Fibroblast of skin of right quadriceps (primary cell): Measurements from ENCODE around the gene FXYD3.
"Not testable (repeated sequence)": the region's sequence is repeated elsewhere in the genome, so short reads cannot be mapped to it uniquely, and the experiment has no call there.

ENCODE experiments used
- DNase-seq: peaks from one replicate; pipeline ENCODE4 v3.0.0-alpha.2; 2013

FXYD3 gene

GRCh38 chr19:35125749-35126623 lies 10.4 kb downstream of the FXYD3 start:
- no peak for DNase-seq

- no peak for DNase-seq
Observed at GRCh38 chr19:35126624-35126959, 11.0 kb downstream of the FXYD3 start.

- no peak for DNase-seq
Observed at GRCh38 chr19:35127871-35128270, 12.2 kb downstream of the FXYD3 start.

GRCh38 chr19:35128398-35129057 lies 12.9 kb downstream of the FXYD3 start:
- no peak for DNase-seq

- DNase-seq = not testable (repeated sequence)
Observed at GRCh38 chr19:35129724-35130274, 14.2 kb downstream of the FXYD3 start.

- no peak for DNase-seq
Observed at GRCh38 chr19:35130761-35131720, 15.4 kb downstream of the FXYD3 start.

- no peak for DNase-seq
Observed at GRCh38 chr19:35132254-35132653, 16.6 kb downstream of the FXYD3 start.

- no peak for DNase-seq
Observed at GRCh38 chr19:35133826-35134225, 18.2 kb downstream of the FXYD3 start.

GRCh38 chr19:35134601-35135242 lies 19.1 kb downstream of the FXYD3 start, which contains the start of gene LGI4:
Gene LGI4, minus strand, starts transcription at chr19:35135059. Its CDS starts 379 bp downstream, at chr19:35134680.
- DNase-seq = no peak

GRCh38 chr19:35135389-35135909 lies 19.8 kb downstream of the FXYD3 start:
- peak; percentile 53 for DNase-seq

GRCh38 chr19:35136231-35136630 lies 20.6 kb downstream of the FXYD3 start:
- no peak for DNase-seq

- no peak for DNase-seq
Observed at GRCh38 chr19:35136977-35137702, 21.5 kb downstream of the FXYD3 start.

- DNase-seq = no peak
Observed at GRCh38 chr19:35138305-35138892, 22.8 kb downstream of the FXYD3 start, which contains the start of gene FXYD1. Gene FXYD1, plus strand, starts transcription at chr19:35138824. Its CDS starts 1,256 bp downstream, at chr19:35140080.

- no peak for DNase-seq
Observed at GRCh38 chr19:35140207-35140961, 24.8 kb downstream of the FXYD3 start.

- peak; percentile 87 for DNase-seq
Observed at GRCh38 chr19:35140962-35141836, 25.6 kb downstream of the FXYD3 start.

- no peak for DNase-seq
Observed at GRCh38 chr19:35141837-35142605, 26.4 kb downstream of the FXYD3 start.

- DNase-seq = peak; percentile 38
Observed at GRCh38 chr19:35142606-35143230, 27.1 kb downstream of the FXYD3 start.
